K562 (cell line): Measurements from ENCODE around the gene KRTAP12-2.

Experiments used
- FOXM1 ChIP-seq, 2 experiments: fragments of 450-650 bp in 1 of 2; sonication (generic) in 1 of 2; formaldehyde crosslinking in 1 of 2; IDR thresholded peaks; 2 replicates each; pipeline versions ENCODE4 v1.6.1 to v1.9.0; 2017 to 2022; ENCODE audit warnings: low read depth in 2 of 2, mild to moderate bottlenecking in 2 of 2, missing genetic modification reagents in 1 of 2, moderate library complexity in 1 of 2
- GABPA ChIP-seq: fragments of 200-800 bp; sonication (Bioruptor generic); conservative IDR thresholded peaks from 2 replicates; pipeline ENCODE4 v1.6.1; 2016; ENCODE audit warnings: low read depth, missing genetic modification characterization, missing compliant biosample characterization
- HDAC2 ChIP-seq: fragments of 450-650 bp; IDR thresholded peaks from 2 replicates; pipeline ENCODE4 v1.6.1; 2016; ENCODE audit warnings: mild to moderate bottlenecking
- MAZ ChIP-seq, 2 experiments: fragments of 450-650 bp in 1 of 2; sonication (generic) in 1 of 2; formaldehyde crosslinking; IDR thresholded peaks in 1 of 2; conservative IDR thresholded peaks in 1 of 2; 2 replicates each; pipeline versions ENCODE4 v1.4.0 to v1.5.0; 2020; ENCODE audit warnings: mild to moderate bottlenecking in 1 of 2, missing genetic modification reagents in 1 of 2
- MXI1 ChIP-seq: IDR thresholded peaks from 2 replicates; pipeline ENCODE4 v1.6.1; 2011; ENCODE audit warnings: low read depth, mild to moderate bottlenecking, improper control_type of control experiment, low read length
- MYC ChIP-seq, 2 experiments: fragments of 250-450 bp in 1 of 2; sonication (Bioruptor Pico) in 1 of 2; IDR thresholded peaks; 2 replicates each; pipeline versions ENCODE4 v1.5.1 to v1.6.1; 2012 to 2021; ENCODE audit warnings: low read depth in 2 of 2, borderline replicate concordance in 1 of 2, improper control_type of control experiment in 1 of 2, low read length in 1 of 2, mild to moderate bottlenecking in 1 of 2, moderate library complexity in 1 of 2
- RB1 ChIP-seq: fragments of 450-650 bp; IDR thresholded peaks from 2 replicates; pipeline ENCODE4 v1.6.1; 2017; ENCODE audit warnings: low read depth, mild to moderate bottlenecking
- SRF ChIP-seq, 2 experiments: fragments of 250-450, 450-650 bp in 1 of 2; sonication (Bioruptor Pico) in 1 of 2; sonication (generic) in 1 of 2; formaldehyde crosslinking; IDR thresholded peaks; 2 replicates each; pipeline versions ENCODE4 v1.5.0 to v1.5.1; 2020 to 2022; ENCODE audit warnings: mild to moderate bottlenecking in 1 of 2, missing genetic modification reagents in 1 of 2
- STAG1 ChIP-seq: sonication (generic); formaldehyde crosslinking; IDR thresholded peaks from 2 replicates; pipeline ENCODE4 v1.5.0; 2020; ENCODE audit warnings: missing genetic modification reagents, borderline replicate concordance
- TF ChIP-seq, protein P1 (sequence below): fragments of 450-650 bp; formaldehyde crosslinking; IDR thresholded peaks from 2 replicates; pipeline ENCODE4 v1.4.0; 2022; ENCODE audit warnings: missing genetic modification characterization
- TF ChIP-seq, protein P2 (sequence below), 3 experiments: IDR thresholded peaks in 2 of 3; conservative IDR thresholded peaks in 1 of 3; 2 replicates each; pipeline ENCODE4 v1.5.1; 2011 to 2012; ENCODE audit warnings: low read length in 3 of 3, mild to moderate bottlenecking in 3 of 3, control low read depth in 2 of 3, improper control_type of control experiment in 1 of 3, inconsistent platforms in 1 of 3, low read depth in 1 of 3, mixed read lengths in 1 of 3, moderate library complexity in 1 of 3; ENCODE audit not compliant: insufficient read depth in 2 of 3
- TF ChIP-seq, protein P3 (sequence below): IDR thresholded peaks from 3 replicates; pipeline ENCODE4 v1.6.1; 2011; ENCODE audit warnings: borderline replicate concordance, mild to moderate bottlenecking; ENCODE audit not compliant: insufficient read length, insufficient read depth
- TF ChIP-seq, protein P4 (sequence below), 2 experiments: fragments of 450-650 bp in 1 of 2; sonication (generic) in 1 of 2; formaldehyde crosslinking; conservative IDR thresholded peaks; 2 replicates each; pipeline versions ENCODE4 v1.4.0 to v1.8.1; 2020 to 2022; ENCODE audit warnings: mild to moderate bottlenecking in 1 of 2, missing genetic modification reagents in 1 of 2
- TF ChIP-seq, protein P5 (sequence below), 2 experiments: fragments of 450-650 bp; formaldehyde crosslinking in 1 of 2; IDR thresholded peaks; 2 replicates each; pipeline versions ENCODE4 v1.4.0 to v1.6.1; 2014 to 2020; ENCODE audit warnings: mild to moderate bottlenecking in 2 of 2, borderline replicate concordance in 1 of 2, low read depth in 1 of 2

DNA sequence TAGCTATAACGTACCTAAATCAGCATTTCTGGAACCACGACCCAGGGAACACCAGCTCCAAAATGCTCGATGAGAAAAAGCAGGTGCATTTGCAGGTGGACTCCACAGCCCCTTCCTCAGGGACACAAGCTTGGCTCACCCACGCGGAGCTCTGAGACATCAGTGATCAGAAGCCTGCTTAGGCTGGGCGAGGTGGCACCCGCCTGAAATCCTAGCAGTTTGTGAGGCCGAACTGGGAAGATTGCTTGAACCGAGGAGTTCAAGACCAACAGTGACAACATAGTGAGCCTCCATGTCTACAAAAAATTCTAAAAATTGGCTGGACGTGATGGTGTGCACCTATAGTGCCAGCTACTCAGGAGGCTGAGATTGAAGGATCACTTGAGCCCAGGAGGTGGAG, 47.1 kb upstream of the KRTAP12-2 start:
- TF ChIP-seq, protein P1, sequence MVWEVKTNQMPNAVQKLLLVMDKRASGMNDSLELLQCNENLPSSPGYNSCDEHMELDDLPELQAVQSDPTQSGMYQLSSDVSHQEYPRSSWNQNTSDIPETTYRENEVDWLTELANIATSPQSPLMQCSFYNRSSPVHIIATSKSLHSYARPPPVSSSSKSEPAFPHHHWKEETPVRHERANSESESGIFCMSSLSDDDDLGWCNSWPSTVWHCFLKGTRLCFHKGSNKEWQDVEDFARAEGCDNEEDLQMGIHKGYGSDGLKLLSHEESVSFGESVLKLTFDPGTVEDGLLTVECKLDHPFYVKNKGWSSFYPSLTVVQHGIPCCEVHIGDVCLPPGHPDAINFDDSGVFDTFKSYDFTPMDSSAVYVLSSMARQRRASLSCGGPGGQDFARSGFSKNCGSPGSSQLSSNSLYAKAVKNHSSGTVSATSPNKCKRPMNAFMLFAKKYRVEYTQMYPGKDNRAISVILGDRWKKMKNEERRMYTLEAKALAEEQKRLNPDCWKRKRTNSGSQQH (CRISPR knock-in tag) = no peak
- TF ChIP-seq, protein P2, sequence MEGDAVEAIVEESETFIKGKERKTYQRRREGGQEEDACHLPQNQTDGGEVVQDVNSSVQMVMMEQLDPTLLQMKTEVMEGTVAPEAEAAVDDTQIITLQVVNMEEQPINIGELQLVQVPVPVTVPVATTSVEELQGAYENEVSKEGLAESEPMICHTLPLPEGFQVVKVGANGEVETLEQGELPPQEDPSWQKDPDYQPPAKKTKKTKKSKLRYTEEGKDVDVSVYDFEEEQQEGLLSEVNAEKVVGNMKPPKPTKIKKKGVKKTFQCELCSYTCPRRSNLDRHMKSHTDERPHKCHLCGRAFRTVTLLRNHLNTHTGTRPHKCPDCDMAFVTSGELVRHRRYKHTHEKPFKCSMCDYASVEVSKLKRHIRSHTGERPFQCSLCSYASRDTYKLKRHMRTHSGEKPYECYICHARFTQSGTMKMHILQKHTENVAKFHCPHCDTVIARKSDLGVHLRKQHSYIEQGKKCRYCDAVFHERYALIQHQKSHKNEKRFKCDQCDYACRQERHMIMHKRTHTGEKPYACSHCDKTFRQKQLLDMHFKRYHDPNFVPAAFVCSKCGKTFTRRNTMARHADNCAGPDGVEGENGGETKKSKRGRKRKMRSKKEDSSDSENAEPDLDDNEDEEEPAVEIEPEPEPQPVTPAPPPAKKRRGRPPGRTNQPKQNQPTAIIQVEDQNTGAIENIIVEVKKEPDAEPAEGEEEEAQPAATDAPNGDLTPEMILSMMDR (IDR thresholded peaks at IDR 0.05 in 2 of 3, conservative IDR thresholded peaks at IDR 0.05 in 1 of 3; ENCODE audit: insufficient read depth in 2 of 3, low read depth in 1 of 3, low read length in 3 of 3) = no peak
- TF ChIP-seq, protein P3, sequence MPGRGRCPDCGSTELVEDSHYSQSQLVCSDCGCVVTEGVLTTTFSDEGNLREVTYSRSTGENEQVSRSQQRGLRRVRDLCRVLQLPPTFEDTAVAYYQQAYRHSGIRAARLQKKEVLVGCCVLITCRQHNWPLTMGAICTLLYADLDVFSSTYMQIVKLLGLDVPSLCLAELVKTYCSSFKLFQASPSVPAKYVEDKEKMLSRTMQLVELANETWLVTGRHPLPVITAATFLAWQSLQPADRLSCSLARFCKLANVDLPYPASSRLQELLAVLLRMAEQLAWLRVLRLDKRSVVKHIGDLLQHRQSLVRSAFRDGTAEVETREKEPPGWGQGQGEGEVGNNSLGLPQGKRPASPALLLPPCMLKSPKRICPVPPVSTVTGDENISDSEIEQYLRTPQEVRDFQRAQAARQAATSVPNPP = no peak
- TF ChIP-seq HDAC2 (no peak), STAG1 (CRISPR knock-in tag) (no peak), MAZ (CRISPR knock-in tag; conservative IDR thresholded peaks at IDR 0.05 in 1 of 2, IDR thresholded peaks at IDR 0.05 in 1 of 2) (no peak), GABPA (tag) (no peak), FOXM1 (IDR thresholded peaks at IDR 0.05; ENCODE audit: low read depth) (no peak), FOXM1 (CRISPR knock-in tag; IDR thresholded peaks at IDR 0.05; ENCODE audit: low read depth) (no peak), MYC (IDR thresholded peaks at IDR 0.05; ENCODE audit: low read depth, low read length) (no peak), MYC (CRISPR knock-in tag; IDR thresholded peaks at IDR 0.05; ENCODE audit: borderline replicate concordance, low read depth) (no peak), SRF (CRISPR knock-in tag; IDR thresholded peaks at IDR 0.05) (no peak), RB1 (no peak), MXI1 (no peak)
- TF ChIP-seq, protein P4, sequence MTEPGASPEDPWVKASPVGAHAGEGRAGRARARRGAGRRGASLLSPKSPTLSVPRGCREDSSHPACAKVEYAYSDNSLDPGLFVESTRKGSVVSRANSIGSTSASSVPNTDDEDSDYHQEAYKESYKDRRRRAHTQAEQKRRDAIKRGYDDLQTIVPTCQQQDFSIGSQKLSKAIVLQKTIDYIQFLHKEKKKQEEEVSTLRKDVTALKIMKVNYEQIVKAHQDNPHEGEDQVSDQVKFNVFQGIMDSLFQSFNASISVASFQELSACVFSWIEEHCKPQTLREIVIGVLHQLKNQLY (CRISPR knock-in tag; conservative IDR thresholded peaks at IDR 0.05) = no peak
- TF ChIP-seq, protein P5, sequence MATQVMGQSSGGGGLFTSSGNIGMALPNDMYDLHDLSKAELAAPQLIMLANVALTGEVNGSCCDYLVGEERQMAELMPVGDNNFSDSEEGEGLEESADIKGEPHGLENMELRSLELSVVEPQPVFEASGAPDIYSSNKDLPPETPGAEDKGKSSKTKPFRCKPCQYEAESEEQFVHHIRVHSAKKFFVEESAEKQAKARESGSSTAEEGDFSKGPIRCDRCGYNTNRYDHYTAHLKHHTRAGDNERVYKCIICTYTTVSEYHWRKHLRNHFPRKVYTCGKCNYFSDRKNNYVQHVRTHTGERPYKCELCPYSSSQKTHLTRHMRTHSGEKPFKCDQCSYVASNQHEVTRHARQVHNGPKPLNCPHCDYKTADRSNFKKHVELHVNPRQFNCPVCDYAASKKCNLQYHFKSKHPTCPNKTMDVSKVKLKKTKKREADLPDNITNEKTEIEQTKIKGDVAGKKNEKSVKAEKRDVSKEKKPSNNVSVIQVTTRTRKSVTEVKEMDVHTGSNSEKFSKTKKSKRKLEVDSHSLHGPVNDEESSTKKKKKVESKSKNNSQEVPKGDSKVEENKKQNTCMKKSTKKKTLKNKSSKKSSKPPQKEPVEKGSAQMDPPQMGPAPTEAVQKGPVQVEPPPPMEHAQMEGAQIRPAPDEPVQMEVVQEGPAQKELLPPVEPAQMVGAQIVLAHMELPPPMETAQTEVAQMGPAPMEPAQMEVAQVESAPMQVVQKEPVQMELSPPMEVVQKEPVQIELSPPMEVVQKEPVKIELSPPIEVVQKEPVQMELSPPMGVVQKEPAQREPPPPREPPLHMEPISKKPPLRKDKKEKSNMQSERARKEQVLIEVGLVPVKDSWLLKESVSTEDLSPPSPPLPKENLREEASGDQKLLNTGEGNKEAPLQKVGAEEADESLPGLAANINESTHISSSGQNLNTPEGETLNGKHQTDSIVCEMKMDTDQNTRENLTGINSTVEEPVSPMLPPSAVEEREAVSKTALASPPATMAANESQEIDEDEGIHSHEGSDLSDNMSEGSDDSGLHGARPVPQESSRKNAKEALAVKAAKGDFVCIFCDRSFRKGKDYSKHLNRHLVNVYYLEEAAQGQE (IDR thresholded peaks at IDR 0.05; ENCODE audit: borderline replicate concordance) = no peak
- TF ChIP-seq, protein P5 (CRISPR knock-in tag; IDR thresholded peaks at IDR 0.05; ENCODE audit: low read depth) = no peak
